MM.1S (cell line): Measurements from ENCODE around the gene DMRTA1.
"Not testable (repeated sequence)": the region's sequence is repeated elsewhere in the genome, so short reads cannot be mapped to it uniquely, and the experiment has no call there.

Experiments used
- EZH2 ChIP-seq: fragments of 300-600 bp; sonication (generic); optimal IDR thresholded peaks from 2 replicates; pipeline ENCODE3; 2017; ENCODE audit warnings: low read depth, mild to moderate bottlenecking, antibody characterized with exemption, low read length, mixed read lengths
- TF ChIP-seq, protein P1 (sequence below): fragments of 300-600 bp; sonication (generic); IDR thresholded peaks from 2 replicates; pipeline ENCODE4 v1.5.1; 2016; ENCODE audit warnings: antibody characterized with exemption, low read length, mixed read lengths

DNA sequence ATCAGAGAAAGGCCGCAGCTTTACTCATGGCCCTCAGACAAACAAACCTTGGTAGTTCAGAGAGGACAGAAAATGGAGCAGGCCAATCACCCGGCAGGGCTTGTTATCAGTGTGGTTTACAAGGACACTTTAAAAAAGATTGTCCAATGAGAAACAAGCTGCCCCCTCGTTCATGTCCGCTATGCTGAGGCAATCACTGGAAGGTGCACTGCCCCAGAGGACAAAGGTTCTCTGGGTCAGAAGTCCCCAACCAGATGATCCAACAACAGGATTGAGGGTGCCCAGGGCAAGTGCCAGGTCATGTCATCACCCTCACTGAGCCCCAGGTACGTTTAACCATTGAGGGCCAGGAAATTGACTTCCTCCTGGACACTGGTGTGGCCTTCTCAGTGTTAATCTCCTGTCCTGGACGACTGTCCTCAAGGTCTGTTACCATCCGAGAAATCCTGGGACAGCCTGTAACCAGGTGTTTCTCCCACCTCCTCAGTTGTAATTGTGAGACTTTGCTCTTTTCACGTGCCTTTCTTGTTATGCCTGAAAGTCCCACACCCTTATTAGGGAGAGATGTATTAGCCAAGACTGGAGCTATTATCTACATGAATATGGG, 9.1 kb upstream of the DMRTA1 start:
- TF ChIP-seq, protein P1, sequence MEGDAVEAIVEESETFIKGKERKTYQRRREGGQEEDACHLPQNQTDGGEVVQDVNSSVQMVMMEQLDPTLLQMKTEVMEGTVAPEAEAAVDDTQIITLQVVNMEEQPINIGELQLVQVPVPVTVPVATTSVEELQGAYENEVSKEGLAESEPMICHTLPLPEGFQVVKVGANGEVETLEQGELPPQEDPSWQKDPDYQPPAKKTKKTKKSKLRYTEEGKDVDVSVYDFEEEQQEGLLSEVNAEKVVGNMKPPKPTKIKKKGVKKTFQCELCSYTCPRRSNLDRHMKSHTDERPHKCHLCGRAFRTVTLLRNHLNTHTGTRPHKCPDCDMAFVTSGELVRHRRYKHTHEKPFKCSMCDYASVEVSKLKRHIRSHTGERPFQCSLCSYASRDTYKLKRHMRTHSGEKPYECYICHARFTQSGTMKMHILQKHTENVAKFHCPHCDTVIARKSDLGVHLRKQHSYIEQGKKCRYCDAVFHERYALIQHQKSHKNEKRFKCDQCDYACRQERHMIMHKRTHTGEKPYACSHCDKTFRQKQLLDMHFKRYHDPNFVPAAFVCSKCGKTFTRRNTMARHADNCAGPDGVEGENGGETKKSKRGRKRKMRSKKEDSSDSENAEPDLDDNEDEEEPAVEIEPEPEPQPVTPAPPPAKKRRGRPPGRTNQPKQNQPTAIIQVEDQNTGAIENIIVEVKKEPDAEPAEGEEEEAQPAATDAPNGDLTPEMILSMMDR, result not testable (repeated sequence)
- TF ChIP-seq EZH2, result not testable (repeated sequence)
